ENCODE data around the gene PACRGL. TPM values are rescaled to one million over a fixed set of nuclear protein-coding genes. Genes with fewer than 3 reads are reported as not detected.

The PACRGL gene
- 18.7 and 25.2 TPM in 2 replicates for total RNA-seq

DNA sequence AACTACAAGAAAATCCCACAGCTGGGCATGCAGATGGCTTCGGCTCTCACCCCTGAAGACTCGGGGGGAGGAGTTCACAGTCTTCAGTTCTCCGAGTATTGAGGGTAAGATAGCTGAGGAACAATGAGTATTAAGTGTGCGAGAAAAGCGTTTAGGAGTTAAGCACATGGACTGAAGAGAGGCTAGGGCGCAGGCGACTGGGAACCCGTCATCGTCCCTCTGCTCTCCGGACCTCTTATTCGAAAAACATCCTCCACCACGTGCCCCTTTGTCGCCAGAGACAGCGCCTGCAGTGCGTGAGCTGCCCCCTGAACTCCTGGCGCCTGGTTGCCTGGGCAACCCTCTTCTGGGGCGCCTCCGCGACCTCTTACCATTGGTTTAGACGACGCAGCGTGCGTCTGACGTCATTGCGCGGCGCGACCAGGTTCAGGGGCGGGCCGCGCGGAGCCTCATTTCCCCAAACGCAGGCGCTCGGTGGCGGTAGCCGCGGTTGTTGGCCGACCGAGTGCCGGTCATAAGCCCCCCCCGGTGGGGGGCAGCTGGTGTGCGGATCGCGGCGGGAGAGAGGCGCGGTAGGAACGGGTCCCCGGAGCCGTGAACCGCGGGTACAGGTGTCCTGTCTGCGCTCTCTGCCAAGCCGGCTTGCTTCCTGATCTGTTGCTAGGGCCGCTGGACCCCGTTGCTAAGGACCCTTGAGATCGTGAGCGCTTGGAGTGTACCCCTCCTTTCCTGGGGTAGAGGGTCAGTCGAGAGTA is at the start of gene PACRGL:
Gene PACRGL (plus strand): TSS at position 452 of the 755 bp plus-strand sequence. CDS start 4,024 bp downstream, outside the sequence.

All from hair follicular keratinocyte (primary cell).